Transverse colon (tissue), 4 donors: Measurements from ENCODE around the gene RINL. TPM values are rescaled to one million over a fixed set of nuclear protein-coding genes. Genes with fewer than 3 reads are reported as not detected.

ENCODE experiments used
- DNase-seq: peaks from one replicate; pipeline ENCODE4 v3.0.0-alpha.2; 2019
- H3K27ac ChIP-seq, 4 donors: fragments of 200-600 bp; sonication (generic); 2 replicates each; pipeline ENCODE4 v1.5.1; 2016 to 2018; ENCODE audit warnings: inconsistent platforms in 4 of 4
- H3K27me3 ChIP-seq: fragments of 200-600 bp; sonication (generic); 2 replicates; pipeline ENCODE4 v1.5.1; 2017; ENCODE audit warnings: inconsistent platforms
- H3K36me3 ChIP-seq, 4 donors: fragments of 200-600 bp; sonication (generic); 2 replicates each; pipeline ENCODE4 v1.5.1; 2017 to 2019; ENCODE audit warnings: inconsistent platforms in 4 of 4
- H3K4me1 ChIP-seq, 4 donors: fragments of 200-600 bp; sonication (generic); 2 replicates each; pipeline ENCODE4 v1.5.1; 2017 to 2020; ENCODE audit warnings: inconsistent platforms in 4 of 4
- H3K4me3 ChIP-seq, 4 donors: fragments of 200-600 bp; sonication (generic); 1 replicate in 1 of 4; 2 replicates in 3 of 4; pipeline versions ENCODE4 v1.5.1 to v1.6.1; 2017 to 2019; ENCODE audit warnings: inconsistent platforms in 4 of 4
- H3K9me3 ChIP-seq, 2 donors: fragments of 200-600 bp; sonication (generic); 2 replicates each; pipeline ENCODE4 v1.5.1; 2017 to 2019; ENCODE audit warnings: inconsistent platforms in 2 of 2
- EP300 ChIP-seq: sonication (generic); formaldehyde crosslinking; IDR thresholded peaks from one replicate; pipeline ENCODE4 v1.6.1; 2017; ENCODE audit warnings: antibody characterized with exemption, low read depth
- POLR2A ChIP-seq: fragments of 450-650 bp; IDR thresholded peaks from one replicate; pipeline ENCODE4 v1.6.1; 2016; ENCODE audit warnings: antibody characterized with exemption, mild to moderate bottlenecking, moderate library complexity
- POLR2AphosphoS5 ChIP-seq, 3 donors: sonication (generic); formaldehyde crosslinking; IDR thresholded peaks; one replicate each; pipeline ENCODE4 v1.6.1; 2016; ENCODE audit warnings: antibody characterized with exemption in 3 of 3
- WGBS, 2 donors: methylation state at CpG; one replicate each; pipeline ENCODE4 v1.1.5; 2018; ENCODE audit warnings: low coverage in 1 of 2; 5-methylcytosine and 5-hydroxymethylcytosine counted together
- in situ Hi-C, 4 donors: fragments of 200-750 bp; cut with MboI; loops; one replicate each; pipeline versions ENCODE4 v1.15.0 to v1.15.1; 2017; ENCODE audit warnings: low sequenced_read_pairs in 3 of 4, low pct_ligation_motif_present in 1 of 4, low pct_unique_long_range_greater_than_20kb in 1 of 4
- intact Hi-C: fragments of 100-400 bp; cut with DNase I; formaldehyde crosslinking; loops from one replicate; pipeline ENCODE4 v1.15.1; 2023; ENCODE audit warnings: low total_unique reads
- total RNA-seq, 4 donors: library from RNA; depleted of rRNA; stranded (reverse); fragments of >200 nt; gene quantifications; one replicate each; pipeline ENCODE4 v1.1.0, GENCODE V29; 2016
- TF ChIP-seq, protein P1 (sequence below), 5 experiments: fragments of 200-600 bp in 3 of 5; fragments of 450-650 bp in 2 of 5; sonication (generic) in 3 of 5; IDR thresholded peaks; 1 replicate in 2 of 5; 2 replicates in 3 of 5; pipeline ENCODE4 v1.5.1; 2016 to 2017; ENCODE audit warnings: antibody characterized with exemption in 5 of 5, inconsistent platforms in 3 of 5, mild to moderate bottlenecking in 2 of 5, moderate library complexity in 1 of 5

The RINL gene
- total RNA-seq, 4 donors from 2014 or later = 1.8 to 7.0 (median 3.6) TPM

DNA sequence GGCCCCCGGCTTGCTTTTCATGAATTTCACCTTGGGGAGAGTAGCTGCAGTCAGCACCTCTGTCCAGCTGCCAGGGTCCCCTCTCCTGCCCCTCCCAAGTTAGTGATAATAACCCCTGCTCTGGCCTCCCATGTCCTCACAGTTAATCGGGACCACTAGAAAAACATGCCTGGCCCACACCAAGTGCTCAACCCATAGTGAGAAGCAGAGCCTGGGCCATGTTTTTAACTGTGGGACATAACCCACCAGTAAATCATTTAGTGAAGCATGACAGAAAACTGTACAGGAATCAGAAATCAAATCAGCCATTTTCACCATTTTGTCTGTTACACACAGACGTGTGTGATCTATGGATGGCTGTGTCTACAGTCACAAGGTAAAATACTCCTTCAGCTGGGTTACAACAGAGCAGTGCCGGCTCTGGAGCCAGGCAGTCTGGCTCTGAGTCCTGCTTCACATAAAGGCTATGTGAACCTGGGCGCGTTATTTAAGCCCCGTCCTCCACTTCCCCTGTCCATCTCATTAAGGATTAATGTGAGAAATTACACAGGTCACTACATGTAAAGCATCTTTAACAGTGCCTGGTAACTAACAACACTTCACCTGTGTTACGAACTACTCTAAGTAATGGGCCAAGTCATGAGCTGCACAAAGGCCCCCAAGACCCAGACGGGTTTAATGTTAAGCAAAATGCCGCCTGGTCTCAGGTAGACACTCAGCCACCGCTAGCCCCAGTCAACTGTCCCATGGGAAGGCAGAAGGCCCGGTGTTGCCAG is 38.9 kb downstream of the RINL start:
- TF ChIP-seq, protein P1, sequence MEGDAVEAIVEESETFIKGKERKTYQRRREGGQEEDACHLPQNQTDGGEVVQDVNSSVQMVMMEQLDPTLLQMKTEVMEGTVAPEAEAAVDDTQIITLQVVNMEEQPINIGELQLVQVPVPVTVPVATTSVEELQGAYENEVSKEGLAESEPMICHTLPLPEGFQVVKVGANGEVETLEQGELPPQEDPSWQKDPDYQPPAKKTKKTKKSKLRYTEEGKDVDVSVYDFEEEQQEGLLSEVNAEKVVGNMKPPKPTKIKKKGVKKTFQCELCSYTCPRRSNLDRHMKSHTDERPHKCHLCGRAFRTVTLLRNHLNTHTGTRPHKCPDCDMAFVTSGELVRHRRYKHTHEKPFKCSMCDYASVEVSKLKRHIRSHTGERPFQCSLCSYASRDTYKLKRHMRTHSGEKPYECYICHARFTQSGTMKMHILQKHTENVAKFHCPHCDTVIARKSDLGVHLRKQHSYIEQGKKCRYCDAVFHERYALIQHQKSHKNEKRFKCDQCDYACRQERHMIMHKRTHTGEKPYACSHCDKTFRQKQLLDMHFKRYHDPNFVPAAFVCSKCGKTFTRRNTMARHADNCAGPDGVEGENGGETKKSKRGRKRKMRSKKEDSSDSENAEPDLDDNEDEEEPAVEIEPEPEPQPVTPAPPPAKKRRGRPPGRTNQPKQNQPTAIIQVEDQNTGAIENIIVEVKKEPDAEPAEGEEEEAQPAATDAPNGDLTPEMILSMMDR (IDR thresholded peaks at IDR 0.05) = no peak
- TF ChIP-seq POLR2AphosphoS5 (IDR thresholded peaks at IDR 0.05) (no peak), EP300 (no peak), POLR2A (no peak)
- H3K27ac ChIP-seq = peak overlapping the region in 1 of 4 donors; percentile 13
- H3K4me1 ChIP-seq = peaks cover 0 to 4% (median under 1%) of the 10 kb centered on the region in 4 donors
- 89 to 100% methylated on average over 3 to 12 of the region's 12 CpGs for WGBS, 2 donors
- no peak overlapping the region for H3K4me3 ChIP-seq
- intact Hi-C loops = loop anchor here (10.0 kb wide), 1 partner anchor 184 kb away; no protein-coding TSS in a partner anchor
- in situ Hi-C loops = no loop called here
- peaks cover 0 to 85% (median 41%) of the 10 kb centered on the region in 4 donors for H3K36me3 ChIP-seq
- no peak for DNase-seq
- H3K9me3 ChIP-seq = no peaks in the 10 kb centered on the region
- H3K27me3 ChIP-seq = no peaks in the 10 kb centered on the region

DNA sequence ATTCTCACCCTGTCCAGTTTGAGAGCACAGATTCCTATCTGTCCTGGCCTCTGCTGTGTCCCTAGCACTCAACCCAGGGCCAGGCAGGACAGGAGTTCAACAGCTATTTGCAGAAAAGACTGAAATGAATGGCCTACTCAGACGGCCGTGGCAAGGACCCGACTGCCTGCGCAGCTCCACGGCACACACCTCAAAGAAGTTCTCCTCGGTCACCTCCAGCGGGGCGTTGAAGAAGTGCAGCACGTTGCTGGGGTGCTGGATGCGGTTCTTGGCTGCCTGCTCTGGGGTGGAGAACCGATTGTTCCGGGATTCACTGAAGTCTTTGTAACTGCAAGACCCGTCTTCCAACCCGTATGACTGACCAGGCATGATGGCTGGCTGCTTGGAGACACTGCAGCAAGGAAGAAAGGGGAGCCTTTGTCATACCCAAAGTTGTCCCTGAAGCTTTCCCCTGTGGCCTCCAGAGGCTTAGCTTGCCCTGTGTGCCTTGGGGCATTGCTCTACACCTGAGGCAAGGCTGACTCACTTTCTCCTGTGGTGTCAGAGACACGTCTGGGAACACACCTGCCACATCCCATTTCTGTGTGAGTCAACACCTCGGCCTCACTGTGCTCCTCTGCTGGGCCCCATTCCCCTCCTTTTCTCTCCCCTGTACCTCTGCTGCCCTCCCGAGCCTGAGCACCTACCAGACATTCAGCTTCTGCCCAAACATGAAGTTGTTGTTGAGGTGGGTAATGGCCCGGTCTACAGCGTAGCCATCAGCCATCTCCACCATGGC is 39.7 kb downstream of the RINL start:
- WGBS, 2 donors = 87% methylated on average over 19 of the region's 19 CpGs; no CpG with 5 or more reads in 1 of the 2 donors
- Histone ChIP-seq H3K27me3 (no peaks in the 10 kb centered on the region), H3K36me3 (peaks cover 0 to 77% (median 36%) of the 10 kb centered on the region in 4 donors), H3K9me3 (no peaks in the 10 kb centered on the region), H3K4me1 (peaks cover 0 to 10% (median 3%) of the 10 kb centered on the region in 4 donors), H3K27ac (peak overlapping the region in 1 of 4 donors; percentile 13), H3K4me3 (no peak overlapping the region)
- in situ Hi-C loops (no loop called here), intact Hi-C loops (loop anchor here (10.0 kb wide), 1 partner anchor 184 kb away; no protein-coding TSS in a partner anchor)
- no peak for DNase-seq
- TF ChIP-seq POLR2AphosphoS5 (IDR thresholded peaks at IDR 0.05) = no peak
- TF ChIP-seq, protein P1 (IDR thresholded peaks at IDR 0.05) = no peak
- TF ChIP-seq EP300 = no peak
- TF ChIP-seq POLR2A = no peak

DNA sequence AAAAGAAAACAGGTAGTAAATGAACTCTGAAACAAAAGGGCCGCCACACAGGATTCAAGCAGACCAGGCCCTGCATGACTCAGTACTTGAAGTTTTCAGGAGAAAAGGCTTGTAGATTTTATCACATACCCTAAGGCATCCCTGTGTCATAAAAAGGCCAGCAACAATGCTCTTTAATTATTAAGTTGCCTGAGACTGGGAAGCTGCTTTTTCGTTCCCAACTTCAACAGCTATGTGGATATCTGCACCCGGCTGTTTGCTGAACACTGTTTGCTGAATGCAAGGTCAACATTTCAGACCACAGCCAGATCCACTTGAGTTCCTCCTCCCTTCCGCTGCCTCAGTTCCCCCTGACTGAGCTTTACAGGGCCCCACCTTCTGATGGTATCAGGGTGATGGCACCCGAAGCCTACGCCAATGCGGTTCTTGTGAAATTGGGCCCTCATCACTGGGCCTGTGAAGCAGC is 40.4 kb downstream of the RINL start:
- Histone ChIP-seq H3K4me3 (no peak overlapping the region), H3K36me3 (peaks cover 0 to 70% (median 31%) of the 10 kb centered on the region in 4 donors), H3K27ac (peak overlapping the region in 1 of 4 donors; percentile 13), H3K27me3 (no peaks in the 10 kb centered on the region), H3K4me1 (peaks cover 0 to 14% (median 5%) of the 10 kb centered on the region in 4 donors), H3K9me3 (no peaks in the 10 kb centered on the region)
- intact Hi-C loops = loop anchor here (10.0 kb wide), 1 partner anchor 183 kb away; no protein-coding TSS in a partner anchor
- no peak for TF ChIP-seq POLR2A
- TF ChIP-seq POLR2AphosphoS5 (IDR thresholded peaks at IDR 0.05) = no peak
- no peak for TF ChIP-seq EP300
- TF ChIP-seq, protein P1 (IDR thresholded peaks at IDR 0.05) = no peak
- 80 to 93% methylated on average over 1 to 7 of the region's 7 CpGs for WGBS, 2 donors
- DNase-seq = no peak
- in situ Hi-C loops = no loop called here
